Measurements from ENCODE around the gene ZNF266. TPM values are rescaled to one million over a fixed set of nuclear protein-coding genes. Genes with fewer than 3 reads are reported as not detected.

ZNF266 gene
- total RNA-seq, 1 experiment from 2014 or later, result 17.8 TPM

- TF ChIP-seq EZH2 (IDR thresholded peaks at IDR 0.05; ENCODE audit: borderline replicate concordance, low read depth, low read length, poor library complexity, severe bottlenecking), result no peak
- no peak for TF ChIP-seq CTCF (conservative IDR thresholded peaks at IDR 0.05; ENCODE audit: low read depth, low read length)
- peaks cover 61% of the 10 kb centered on the region for H3K9me3 ChIP-seq (ENCODE audit: low read depth, low read length, poor library complexity, severe bottlenecking)
- intact Hi-C loops (cut with micrococcal nuclease; ENCODE audit: unreplicated experiment), result no loop called here
- H3K4me3 ChIP-seq (ENCODE audit: low read depth, low read length, poor library complexity, severe bottlenecking), result no peak overlapping the region
- H3K4me1 ChIP-seq (ENCODE audit: insufficient read depth, low read length, poor library complexity, severe bottlenecking), result no peaks in the 10 kb centered on the region
- POLR2A ChIA-PET (ENCODE audit: low non-redundant PET), result no interaction called here
- no peak overlapping the region for H3K27ac ChIP-seq (ENCODE audit: low read depth, low read length, poor library complexity, severe bottlenecking)
- CTCF ChIA-PET, result no interaction called here
- H3K27me3 ChIP-seq (replicated peaks; ENCODE audit: insufficient read depth, low read depth, low read length, poor library complexity), result no peaks in the 10 kb centered on the region
- peaks cover 29% of the 10 kb centered on the region for H3K36me3 ChIP-seq (ENCODE audit: insufficient read depth, low read length, poor library complexity, severe bottlenecking)
- BruUV-seq (replicated peaks), result no TSS peak
- no peak for DNase-seq (ENCODE audit: low spot score)
Observed at GRCh38 chr19:9467161-9467560, 31.8 kb upstream of the ZNF266 start.

DNA sequence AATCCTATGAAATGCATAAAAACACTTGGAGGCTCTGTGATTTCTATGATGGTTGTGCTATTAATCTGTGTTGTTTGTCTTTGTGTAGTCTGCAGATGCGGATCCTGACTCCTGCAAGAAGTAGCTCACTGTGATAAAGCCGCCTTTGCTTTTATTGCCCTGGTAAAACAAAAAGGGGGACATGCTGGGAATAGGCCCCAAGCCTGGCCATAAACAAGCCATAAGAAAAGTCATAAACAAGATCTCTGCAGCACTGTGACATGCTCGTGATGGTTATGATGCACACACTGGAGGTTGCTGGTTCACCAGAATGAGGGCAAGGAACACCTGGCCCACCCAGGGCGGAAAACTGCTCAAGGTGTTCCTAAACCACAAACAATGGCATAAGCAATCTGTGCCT, 26.6 kb upstream of the ZNF266 start:
- no peak overlapping the region for H3K4me3 ChIP-seq (ENCODE audit: low read depth, low read length, poor library complexity, severe bottlenecking)
- TF ChIP-seq EZH2 (IDR thresholded peaks at IDR 0.05; ENCODE audit: borderline replicate concordance, low read depth, low read length, poor library complexity, severe bottlenecking) (no peak), CTCF (conservative IDR thresholded peaks at IDR 0.05; ENCODE audit: low read depth, low read length) (no peak)
- no peak overlapping the region for H3K27ac ChIP-seq (ENCODE audit: low read depth, low read length, poor library complexity, severe bottlenecking)
- H3K36me3 ChIP-seq (ENCODE audit: insufficient read depth, low read length, poor library complexity, severe bottlenecking), result peaks cover 6% of the 10 kb centered on the region
- no peak for DNase-seq (ENCODE audit: low spot score)
- CTCF ChIA-PET, result no interaction called here
- BruUV-seq (replicated peaks), result no TSS peak
- POLR2A ChIA-PET (ENCODE audit: low non-redundant PET), result no interaction called here
- H3K4me1 ChIP-seq (ENCODE audit: insufficient read depth, low read length, poor library complexity, severe bottlenecking), result no peaks in the 10 kb centered on the region
- H3K27me3 ChIP-seq (replicated peaks; ENCODE audit: insufficient read depth, low read depth, low read length, poor library complexity), result no peaks in the 10 kb centered on the region
- intact Hi-C loops (cut with micrococcal nuclease; ENCODE audit: unreplicated experiment), result no loop called here
- peaks cover 36% of the 10 kb centered on the region for H3K9me3 ChIP-seq (ENCODE audit: low read depth, low read length, poor library complexity, severe bottlenecking)

- ChIA-PET CTCF (no interaction called here), POLR2A (ENCODE audit: low non-redundant PET) (no interaction called here)
- H3K27ac ChIP-seq (ENCODE audit: low read depth, low read length, poor library complexity, severe bottlenecking), result no peak overlapping the region
- no peak overlapping the region for H3K4me3 ChIP-seq (ENCODE audit: low read depth, low read length, poor library complexity, severe bottlenecking)
- H3K4me1 ChIP-seq (ENCODE audit: insufficient read depth, low read length, poor library complexity, severe bottlenecking), result no peaks in the 10 kb centered on the region
- no TSS peak for BruUV-seq (replicated peaks)
- intact Hi-C loops (cut with micrococcal nuclease; ENCODE audit: unreplicated experiment), result no loop called here
- TF ChIP-seq CTCF (conservative IDR thresholded peaks at IDR 0.05; ENCODE audit: low read depth, low read length) (no peak), EZH2 (IDR thresholded peaks at IDR 0.05; ENCODE audit: borderline replicate concordance, low read depth, low read length, poor library complexity, severe bottlenecking) (no peak)
- H3K9me3 ChIP-seq (ENCODE audit: low read depth, low read length, poor library complexity, severe bottlenecking), result peaks cover 26% of the 10 kb centered on the region
- H3K36me3 ChIP-seq (ENCODE audit: insufficient read depth, low read length, poor library complexity, severe bottlenecking), result no peaks in the 10 kb centered on the region
- no peaks in the 10 kb centered on the region for H3K27me3 ChIP-seq (replicated peaks; ENCODE audit: insufficient read depth, low read depth, low read length, poor library complexity)
- DNase-seq (ENCODE audit: low spot score), result no peak
Observed at GRCh38 chr19:9456018-9456689, 20.8 kb upstream of the ZNF266 start.
